HepG2 (cell line): ENCODE data around the gene FBXO2. TPM values are rescaled to one million over a fixed set of nuclear protein-coding genes. Genes with fewer than 3 reads are reported as not detected.

Source experiments
- BORCS8-MEF2B ChIP-seq: sonication (generic); formaldehyde crosslinking; IDR thresholded peaks from 2 replicates; pipeline ENCODE4 v1.8.0; 2022; ENCODE audit warnings: mild to moderate bottlenecking, missing genetic modification reagents
- CTCF ChIP-seq: sonication (generic); formaldehyde crosslinking; IDR thresholded peaks from 2 replicates; pipeline ENCODE4 v1.5.0; 2020; ENCODE audit warnings: mild to moderate bottlenecking, missing genetic modification reagents, moderate library complexity
- DR1 ChIP-seq: sonication (generic); formaldehyde crosslinking; IDR thresholded peaks from 2 replicates; pipeline ENCODE4 v1.8.0; 2021; ENCODE audit warnings: mild to moderate bottlenecking, missing genetic modification reagents, inconsistent platforms
- FOSL2 ChIP-seq: sonication (generic); formaldehyde crosslinking; IDR thresholded peaks from 2 replicates; pipeline ENCODE4 v1.4.0; 2020; ENCODE audit warnings: missing genetic modification reagents
- FOXM1 ChIP-seq: sonication (generic); formaldehyde crosslinking; IDR thresholded peaks from 2 replicates; pipeline ENCODE4 v1.5.0; 2020; ENCODE audit warnings: missing genetic modification reagents
- HDAC6 ChIP-seq: fragments of 200-600 bp; sonication (generic); IDR thresholded peaks from 2 replicates; pipeline ENCODE4 v1.7.0; 2017; ENCODE audit warnings: mild to moderate bottlenecking, antibody characterized with exemption, low read length, low read depth
- NCOR1 ChIP-seq: fragments of 200-600 bp; sonication (generic); IDR thresholded peaks from 2 replicates; pipeline ENCODE4 v1.7.0; 2017; ENCODE audit warnings: antibody characterized with exemption, low read length, borderline replicate concordance
- POLR2G ChIP-seq: fragments of 200-400 bp; formaldehyde crosslinking; IDR thresholded peaks from 2 replicates; pipeline ENCODE4 v1.6.1; 2018; ENCODE audit warnings: mild to moderate bottlenecking, low read depth, low read length, moderate library complexity
- PPARG ChIP-seq: conservative IDR thresholded peaks from 2 replicates; pipeline ENCODE4 v1.6.1; 2016; ENCODE audit warnings: missing biosample characterization, missing genetic modification reagents
- RNF219 ChIP-seq: sonication (generic); formaldehyde crosslinking; IDR thresholded peaks from 2 replicates; pipeline ENCODE4 v1.5.0; 2020; ENCODE audit warnings: mild to moderate bottlenecking, missing genetic modification reagents
- SCMH1 ChIP-seq: sonication (generic); formaldehyde crosslinking; IDR thresholded peaks from 2 replicates; pipeline ENCODE4 v1.9.0; 2021; ENCODE audit warnings: missing genetic modification reagents, mild to moderate bottlenecking, borderline replicate concordance
- SIX1 ChIP-seq: sonication (generic); formaldehyde crosslinking; IDR thresholded peaks from 2 replicates; pipeline ENCODE4 v1.4.0; 2020; ENCODE audit warnings: missing genetic modification reagents, borderline replicate concordance
- SKI ChIP-seq: fragments of 450-650 bp; IDR thresholded peaks from one replicate; pipeline ENCODE4 v1.6.1; 2018; ENCODE audit warnings: mild to moderate bottlenecking; ENCODE audit not compliant: partially characterized antibody
- SMYD3 ChIP-seq: sonication (generic); formaldehyde crosslinking; IDR thresholded peaks from 2 replicates; pipeline ENCODE4 v1.8.1; 2023; ENCODE audit warnings: mild to moderate bottlenecking, missing genetic modification reagents
- SP5 ChIP-seq: IDR thresholded peaks from 2 replicates; pipeline ENCODE4 v1.6.1; 2016; ENCODE audit warnings: low read depth, borderline replicate concordance
- SRSF9 ChIP-seq: fragments of 200-400 bp; formaldehyde crosslinking; IDR thresholded peaks from 2 replicates; pipeline ENCODE4 v1.6.1; 2018; ENCODE audit warnings: borderline replicate concordance, mild to moderate bottlenecking, low read depth, low read length; ENCODE audit not compliant: insufficient read depth, poor library complexity, severe bottlenecking
- ZFP82 ChIP-seq: sonication (generic); formaldehyde crosslinking; IDR thresholded peaks from 2 replicates; pipeline ENCODE4 v1.5.1; 2020; ENCODE audit warnings: mild to moderate bottlenecking, missing genetic modification reagents, borderline replicate concordance
- ZNF460 ChIP-seq: sonication (generic); formaldehyde crosslinking; IDR thresholded peaks from 2 replicates; pipeline ENCODE4 v1.5.1; 2020; ENCODE audit warnings: missing genetic modification reagents, mild to moderate bottlenecking, borderline replicate concordance
- ZNF589 ChIP-seq: sonication (generic); formaldehyde crosslinking; conservative IDR thresholded peaks from 2 replicates; pipeline ENCODE4 v1.8.0; 2022; ENCODE audit warnings: mild to moderate bottlenecking, moderate library complexity, missing genetic modification reagents
- ZNF605 ChIP-seq: sonication (generic); formaldehyde crosslinking; IDR thresholded peaks from 2 replicates; pipeline ENCODE4 v1.8.0; 2022; ENCODE audit warnings: mild to moderate bottlenecking, missing genetic modification reagents
- ZNF644 ChIP-seq: IDR thresholded peaks from 2 replicates; pipeline ENCODE4 v1.6.1; 2016; ENCODE audit warnings: low read depth
- ZNF687 ChIP-seq: sonication (generic); formaldehyde crosslinking; IDR thresholded peaks from 2 replicates; pipeline ENCODE4 v1.5.1; 2020; ENCODE audit warnings: mild to moderate bottlenecking, missing genetic modification reagents, moderate library complexity
- ZNF7 ChIP-seq: IDR thresholded peaks from 2 replicates; pipeline ENCODE4 v1.6.1; 2016; ENCODE audit warnings: missing biosample characterization, missing genetic modification reagents
- polyA plus RNA-seq, 8 experiments: library from polyadenylated mRNA; depleted of rRNA in 3 of 8; stranded (reverse) in 7 of 8; unstranded in 1 of 8; fragments of >200 nt; fragmentation: Illumina TruSeq in 4 of 8; extraction: Trizol in 4 of 8; gene quantifications; 2 replicates each; pipeline versions ENCODE4 v1.2.1 to v1.2.3, GENCODE V29; 2011 to 2016; ENCODE audit warnings: low read depth in 4 of 8, missing spikeins in 1 of 8, mixed read lengths in 1 of 8; ENCODE audit not compliant: insufficient read depth in 1 of 8
- total RNA-seq, 5 experiments: library from RNA; depleted of rRNA; stranded (reverse); fragments of >200 nt; fragmentation: Illumina TruSeq; extraction: Trizol; gene quantifications; 2 replicates each; pipeline ENCODE4 v1.2.3, GENCODE V29; 2016; ENCODE audit warnings: low read depth in 1 of 5

The FBXO2 gene
- total and polyA plus RNA-seq, 2 of the 13 experiments (the other 11 are each of a cell fraction or from before 2014, with no cell fraction given), result 79.3 to 112 TPM

GRCh38 chr1:11664336-11665065 lies 10.3 kb upstream of the FBXO2 start (continued):
- TF ChIP-seq ZFP82 (CRISPR knock-in tag) (0 out of 2 replicates have a peak, but pooled peaks have one; percentile 11), SKI (no peak), SCMH1 (no peak), ZNF7 (CRISPR knock-in tag) (no peak), ZNF644 (CRISPR knock-in tag) (no peak), SMYD3 (no peak), ZNF687 (CRISPR knock-in tag) (no peak; the same call in none of the 2 replicates), POLR2G (0 out of 2 replicates have a peak, but pooled peaks have one; percentile 7), ZNF605 (CRISPR knock-in tag) (0 out of 2 replicates have a peak, but pooled peaks have one; percentile 6), NCOR1 (no peak), ZNF589 (CRISPR knock-in tag) (no peak), FOXM1 (CRISPR knock-in tag) (no peak), SIX1 (CRISPR knock-in tag) (no peak), CTCF (CRISPR knock-in tag) (no peak), FOSL2 (CRISPR knock-in tag) (no peak), HDAC6 (no peak), DR1 (CRISPR knock-in tag) (no peak), RNF219 (CRISPR knock-in tag) (no peak), SRSF9 (no peak), SP5 (no peak), PPARG (CRISPR knock-in tag) (no peak), ZNF460 (no peak), BORCS8-MEF2B (CRISPR knock-in tag) (no peak)
